Occipital lobe (tissue), 2 donors: ENCODE data around the gene SRXN1. TPM values are rescaled to one million over a fixed set of nuclear protein-coding genes. Genes with fewer than 3 reads are reported as not detected.

Experiments used
- DNase-seq: peaks from one replicate; lab custom pipeline; 2025; lab: John Stamatoyannopoulos, UW
- total RNA-seq: library from RNA; depleted of rRNA; stranded (reverse); fragments of >200 nt; gene quantifications from one replicate; pipeline ENCODE4 v1.2.3, GENCODE V29; 2014

SRXN1 gene
- total RNA-seq, 1 donor from 2014 or later, result 11.5 TPM

DNA sequence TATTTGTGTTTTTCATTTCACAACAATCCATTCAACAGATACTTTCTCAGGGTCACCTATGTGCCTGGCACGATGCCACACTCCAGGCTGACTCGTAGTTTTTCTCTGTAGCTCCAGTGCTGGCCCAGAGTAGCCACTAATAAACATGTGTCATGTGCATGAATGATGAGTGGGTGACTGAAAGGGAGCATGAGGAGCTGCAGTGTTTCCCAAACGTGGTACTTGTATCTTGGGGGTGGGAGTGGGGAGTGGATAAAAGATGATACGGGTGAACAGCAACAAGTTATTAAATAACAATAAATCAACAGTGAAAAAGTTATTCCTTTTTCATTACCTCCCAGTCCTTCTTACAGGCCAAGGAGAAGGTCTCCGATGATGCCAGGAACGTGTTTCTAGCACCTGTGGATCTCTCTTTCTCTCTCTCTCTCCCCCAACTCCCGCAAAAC is 17.1 kb downstream of the SRXN1 start:
- no peak for DNase-seq

DNA sequence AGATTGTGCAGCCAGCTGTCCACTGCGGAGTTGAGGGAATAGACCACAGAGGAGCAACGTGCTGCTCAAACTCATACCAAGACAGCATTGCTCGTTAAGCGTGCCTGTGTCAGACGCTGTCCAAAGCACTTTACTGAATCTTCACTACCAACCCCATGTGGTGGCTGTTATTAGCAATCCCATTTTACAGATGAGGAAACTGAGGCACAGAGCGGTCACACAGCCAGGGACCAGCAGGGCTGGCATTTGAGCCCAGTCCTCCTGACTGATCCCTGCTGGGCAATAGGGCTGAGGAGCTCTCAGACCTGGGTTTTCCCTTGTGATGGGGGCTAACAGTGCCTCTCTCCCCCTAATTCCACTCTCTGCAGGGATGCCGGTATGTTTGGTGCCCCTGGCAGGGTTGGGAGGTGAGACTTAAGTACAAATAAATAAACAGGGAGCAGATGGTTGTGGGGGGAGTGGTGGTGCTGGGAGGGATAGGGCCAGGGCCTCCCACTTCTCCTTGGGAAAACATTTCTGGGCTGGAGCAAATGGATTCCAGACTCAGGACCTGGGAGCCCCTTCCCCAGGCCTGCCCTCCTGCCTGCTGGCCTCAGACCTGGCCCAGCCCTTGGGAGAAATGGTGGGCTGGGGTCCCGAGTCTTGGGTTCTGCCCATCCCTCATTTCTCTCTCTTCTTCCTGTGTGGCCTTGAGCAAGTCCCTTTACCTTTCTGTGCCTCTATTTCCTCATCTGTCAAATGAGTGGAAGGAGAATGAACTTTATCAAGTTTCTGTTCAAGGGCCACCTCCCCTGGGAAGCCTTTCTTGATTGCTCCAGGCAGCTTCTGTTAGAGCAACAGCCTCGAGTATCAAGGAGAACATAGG is 17.7 kb downstream of the SRXN1 start:
- DNase-seq, result no peak

DNA sequence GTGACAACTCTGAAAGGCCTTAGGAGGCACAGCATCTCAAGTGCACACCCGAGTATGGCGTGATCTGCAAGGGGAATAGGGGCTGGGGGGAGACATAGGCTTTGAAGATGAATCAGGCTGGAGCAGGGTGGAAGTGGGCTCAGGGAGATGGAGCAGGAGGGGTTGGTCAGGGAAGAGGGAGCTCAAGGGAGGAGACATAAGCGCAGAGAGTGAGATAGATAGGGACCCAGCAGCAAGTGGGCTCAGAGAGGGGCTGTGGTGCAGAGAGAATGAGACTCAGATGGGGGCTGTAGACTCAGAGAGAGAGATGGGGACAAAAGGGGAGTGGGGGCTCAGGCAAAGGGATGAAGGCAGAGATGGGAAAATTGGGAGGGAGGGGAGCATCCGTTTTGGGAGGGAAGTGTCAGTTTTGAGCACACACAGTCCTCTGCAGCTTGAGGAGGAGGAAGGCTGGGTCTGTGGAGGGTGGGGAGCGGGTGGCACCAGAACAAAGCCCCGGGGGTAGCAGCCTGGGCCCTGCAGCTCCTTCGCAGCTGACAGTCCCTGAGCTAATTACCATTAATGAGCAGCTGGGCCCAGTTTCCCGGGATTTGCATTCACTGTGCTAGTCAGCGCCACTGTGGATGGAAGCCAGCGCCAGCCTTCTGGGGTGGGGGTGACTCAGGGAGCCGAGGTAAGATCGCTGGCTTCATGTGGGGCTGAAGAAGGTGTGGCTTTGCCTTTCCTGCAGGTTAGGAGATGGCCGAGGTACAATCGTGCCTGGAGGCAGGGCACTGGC is 18.7 kb downstream of the SRXN1 start:
- peak; percentile 36 for DNase-seq

DNA sequence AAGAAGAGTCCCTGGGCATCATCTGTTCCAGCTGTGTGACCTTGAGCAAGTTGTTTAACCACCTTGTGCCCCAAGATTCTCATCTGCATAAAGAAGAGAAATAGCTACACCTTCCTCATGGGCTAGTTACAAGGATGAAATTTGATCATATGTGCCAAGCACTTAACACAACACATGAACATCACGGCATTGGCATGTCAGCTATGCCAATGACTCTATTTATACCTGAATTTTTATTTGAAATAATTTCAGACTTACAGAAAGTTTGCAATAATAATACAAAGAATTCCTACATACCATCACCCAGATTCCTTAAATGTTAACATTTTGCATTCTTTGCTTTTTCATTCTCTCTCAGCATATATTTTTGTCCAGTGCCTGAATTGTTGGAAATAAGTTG is 21.9 kb downstream of the SRXN1 start:
- DNase-seq, result no peak

DNA sequence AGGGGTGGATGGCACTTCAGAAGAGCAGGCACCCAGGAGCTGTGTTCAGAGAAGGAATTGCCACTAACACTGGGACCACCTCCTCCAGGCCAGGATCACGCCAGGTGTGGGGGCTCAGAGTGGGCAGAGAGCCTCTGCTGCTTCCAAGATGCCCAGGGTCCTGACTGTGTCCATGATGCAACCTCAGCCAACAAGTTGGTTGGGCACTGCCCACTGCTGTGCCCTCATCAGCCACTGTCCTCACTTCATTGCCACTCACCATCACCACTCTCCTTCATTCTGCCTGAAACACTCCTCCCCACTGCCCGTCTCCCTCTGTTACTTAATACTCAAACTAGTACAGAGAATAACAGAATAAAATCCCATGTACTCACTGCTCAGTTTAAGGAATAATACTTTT is 26.4 kb downstream of the SRXN1 start:
- DNase-seq, result no peak

DNA sequence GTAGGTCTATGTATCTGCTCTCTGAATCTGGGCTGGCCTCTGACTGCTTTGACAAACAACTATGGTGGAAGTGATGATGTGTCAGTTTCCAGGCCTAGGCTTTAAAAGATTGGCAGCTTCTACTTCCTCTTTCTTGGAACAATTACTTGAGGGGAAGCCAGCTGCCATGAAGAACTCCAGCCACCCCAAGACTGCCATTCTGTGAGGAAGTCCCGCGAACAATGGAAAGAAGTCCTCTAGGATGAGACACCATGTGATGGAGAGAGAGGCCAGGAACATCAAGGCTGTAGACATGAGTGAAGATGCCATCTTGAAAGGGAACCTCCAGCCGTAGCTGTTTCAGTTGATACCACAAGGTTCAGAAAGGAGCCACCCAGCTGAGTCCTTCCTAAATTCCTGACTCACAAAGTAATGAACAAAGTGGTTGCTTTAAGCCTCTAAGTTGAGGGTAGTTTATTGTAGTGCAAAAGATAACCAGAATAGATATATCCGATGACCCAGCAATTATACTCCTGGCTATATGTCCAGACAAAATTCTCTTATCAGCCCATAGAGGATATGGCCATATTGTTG is 27.6 kb downstream of the SRXN1 start:
- DNase-seq, result no peak

DNA sequence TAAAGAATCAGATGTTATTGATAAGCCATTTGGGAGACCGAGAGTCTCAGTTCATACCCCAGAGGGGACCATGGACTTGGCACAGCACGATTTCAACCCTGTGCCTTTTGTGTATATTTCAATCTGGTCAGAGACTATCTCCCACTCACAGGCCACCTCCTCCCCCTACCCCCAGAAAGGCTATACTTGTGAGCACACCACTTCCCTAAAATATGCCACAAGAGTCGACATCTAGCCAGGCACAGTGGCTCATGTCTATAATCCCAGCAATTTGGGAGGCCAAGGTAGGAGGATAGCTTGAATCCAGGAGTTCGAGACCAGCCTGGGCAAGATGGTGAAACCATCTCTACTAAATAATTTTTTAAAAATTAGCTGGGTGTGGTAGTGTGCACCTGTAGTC is 29.3 kb downstream of the SRXN1 start:
- DNase-seq, result no peak

DNA sequence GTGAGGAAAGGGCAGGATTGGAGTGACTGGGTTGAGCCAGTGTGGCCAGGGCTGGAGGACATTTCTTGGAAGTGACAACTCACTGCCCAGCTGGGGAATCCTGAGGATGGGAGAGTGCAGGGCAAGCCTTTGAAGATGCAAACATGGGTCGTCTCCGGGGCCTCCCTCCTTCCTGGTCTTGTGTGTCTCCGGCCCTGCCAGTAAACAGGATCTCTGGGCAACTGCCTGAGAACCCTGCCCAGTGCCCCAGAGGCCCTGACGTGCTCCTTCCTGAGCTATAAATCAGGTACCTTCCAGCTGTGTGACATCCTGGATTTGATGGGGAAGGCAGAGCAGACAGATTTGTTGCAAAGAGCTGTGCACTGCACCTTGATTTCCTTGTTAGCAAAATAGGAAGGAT is 30.0 kb downstream of the SRXN1 start:
- DNase-seq, result no peak

DNA sequence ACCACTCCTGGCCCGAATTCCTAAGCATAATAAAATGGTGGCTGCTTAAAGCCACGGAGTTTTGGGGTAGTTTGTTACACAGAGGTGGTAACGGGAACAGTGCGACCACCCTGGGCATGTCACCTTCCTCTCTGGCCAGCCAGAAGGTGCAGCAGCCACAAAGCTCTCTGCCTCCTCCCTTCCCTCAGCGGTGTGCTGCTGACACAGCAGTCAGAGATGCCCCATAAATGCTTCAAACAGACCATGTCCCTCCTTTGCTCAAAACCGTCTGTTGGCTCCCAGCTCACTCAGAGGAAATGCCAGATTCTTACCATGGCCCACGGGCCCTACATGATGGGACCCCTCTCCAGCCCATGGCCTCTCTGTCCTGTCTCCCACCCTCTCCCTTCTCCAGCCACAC is 30.8 kb downstream of the SRXN1 start:
- no peak for DNase-seq

DNA sequence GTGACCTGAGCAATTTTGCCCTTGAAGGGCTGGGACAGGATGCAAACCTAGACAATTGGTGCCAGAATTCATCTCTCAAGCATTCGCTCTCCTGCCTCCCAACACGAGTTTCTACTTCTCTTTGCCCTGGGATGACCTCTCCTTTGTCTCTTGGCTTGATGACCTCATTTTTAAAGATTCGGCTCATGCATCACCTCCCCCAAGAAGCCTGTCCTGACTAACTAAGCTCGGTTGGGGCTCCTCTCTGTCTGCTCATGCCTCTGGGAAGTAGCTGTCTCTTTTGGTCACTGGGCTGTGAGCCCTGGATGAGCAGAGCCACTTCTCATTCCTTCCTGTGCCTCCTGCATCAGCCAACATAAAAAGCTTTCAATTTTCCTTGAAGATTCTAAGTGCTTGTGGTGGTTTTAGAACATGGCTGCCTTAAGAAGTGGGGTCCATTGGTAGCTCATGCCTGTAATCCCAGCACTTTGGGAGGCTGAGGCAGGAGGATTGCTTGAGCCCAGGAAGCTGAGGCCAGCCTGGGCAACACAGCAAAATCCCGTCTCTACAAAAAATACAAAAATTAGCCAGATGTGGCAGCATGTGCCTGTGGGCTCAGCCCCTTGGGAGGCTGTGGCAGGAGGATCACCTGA is 31.8 kb downstream of the SRXN1 start:
- no peak for DNase-seq

DNA sequence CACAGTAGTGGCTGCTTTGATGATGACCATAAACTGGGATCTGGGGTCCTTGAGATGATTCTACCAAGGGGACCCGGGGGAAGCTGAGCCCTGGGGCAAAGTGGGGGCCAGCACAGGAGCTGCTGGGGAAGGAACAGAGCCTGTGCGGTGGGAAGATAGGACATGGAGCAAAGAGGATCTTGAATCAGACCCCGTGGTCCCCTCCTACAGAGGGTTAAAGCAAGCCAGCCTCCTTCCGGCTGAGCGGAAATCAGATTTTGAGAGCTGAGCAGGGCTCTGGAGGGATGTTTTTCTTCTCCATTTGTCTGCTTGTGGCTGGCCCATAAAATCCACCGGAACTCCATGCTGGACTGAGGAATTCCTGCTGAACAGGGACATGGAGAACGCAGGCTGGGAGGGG is 32.8 kb downstream of the SRXN1 start:
- no peak for DNase-seq

DNA sequence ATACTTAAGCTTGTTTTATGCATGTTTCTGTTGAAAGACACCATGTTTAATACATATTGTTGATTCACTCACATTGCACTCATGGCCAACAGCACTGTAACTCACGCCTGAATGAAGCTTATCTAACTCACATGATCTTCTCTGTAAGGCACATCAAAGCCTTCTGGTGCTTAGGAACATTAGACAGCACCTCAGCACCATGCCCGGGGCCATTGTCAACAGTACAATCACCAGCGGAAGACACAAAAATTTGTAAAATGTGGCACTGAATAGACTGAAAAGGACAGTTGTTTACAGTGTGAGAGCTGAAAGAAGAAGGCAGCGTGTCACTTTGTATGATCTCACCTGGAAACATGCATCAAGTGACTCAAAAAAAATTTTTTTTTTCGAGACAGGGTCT is 34.0 kb downstream of the SRXN1 start:
- DNase-seq, result no peak

DNA sequence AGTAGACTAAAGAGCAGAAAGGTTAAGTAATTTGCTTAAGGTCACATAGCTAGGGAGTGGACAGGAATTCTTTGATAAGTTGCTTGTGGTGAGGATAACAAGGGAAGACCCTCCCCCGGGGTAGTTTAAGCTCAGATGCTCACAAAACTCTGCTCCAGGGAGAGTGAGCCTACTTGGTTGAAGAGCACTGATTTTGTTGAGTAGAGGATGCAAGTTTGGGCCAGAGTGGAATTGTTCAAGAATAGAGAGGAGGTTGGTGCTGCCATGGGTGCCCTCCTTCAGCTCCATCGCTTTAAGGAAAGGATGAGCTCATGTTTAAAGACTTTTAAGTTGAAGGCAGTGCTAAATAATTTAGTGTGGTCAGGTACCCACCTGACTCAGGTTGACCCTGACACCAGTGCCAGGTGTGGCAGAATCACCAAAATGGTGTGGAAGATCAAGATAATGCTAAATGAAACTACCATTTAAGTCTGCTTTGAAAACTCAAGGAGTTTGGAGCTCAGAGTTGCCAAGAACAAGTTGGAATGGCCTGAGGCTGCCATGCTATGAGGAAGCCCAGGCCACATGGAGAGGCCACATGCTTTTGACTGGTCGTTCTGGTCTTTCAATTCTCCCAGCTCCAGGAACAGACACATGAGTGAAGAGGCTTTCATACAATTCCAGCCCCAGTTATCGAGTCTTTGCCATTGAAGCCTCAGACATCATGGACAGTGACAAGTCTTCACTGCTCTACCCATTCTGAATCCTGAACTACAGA is 34.9 kb downstream of the SRXN1 start:
- no peak for DNase-seq

DNA sequence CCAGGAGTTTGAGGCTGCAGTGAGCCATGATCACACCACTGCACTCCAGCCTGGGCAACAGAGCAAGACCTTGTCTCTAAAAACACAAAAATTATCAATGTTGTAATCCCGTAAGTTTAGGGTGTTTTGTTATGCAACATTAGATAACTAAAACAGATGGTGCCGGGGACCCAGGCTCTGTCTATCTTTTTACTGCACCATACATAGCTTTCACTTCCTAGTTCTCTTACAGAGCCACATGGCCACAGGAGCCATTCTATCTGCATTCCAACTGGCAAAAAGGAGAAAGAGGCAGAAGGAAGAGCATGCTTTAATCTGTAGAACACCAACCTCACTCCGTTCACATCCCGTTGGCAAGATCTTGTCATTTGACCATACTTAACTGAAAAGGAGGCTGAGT is 37.5 kb downstream of the SRXN1 start:
- no peak for DNase-seq

DNA sequence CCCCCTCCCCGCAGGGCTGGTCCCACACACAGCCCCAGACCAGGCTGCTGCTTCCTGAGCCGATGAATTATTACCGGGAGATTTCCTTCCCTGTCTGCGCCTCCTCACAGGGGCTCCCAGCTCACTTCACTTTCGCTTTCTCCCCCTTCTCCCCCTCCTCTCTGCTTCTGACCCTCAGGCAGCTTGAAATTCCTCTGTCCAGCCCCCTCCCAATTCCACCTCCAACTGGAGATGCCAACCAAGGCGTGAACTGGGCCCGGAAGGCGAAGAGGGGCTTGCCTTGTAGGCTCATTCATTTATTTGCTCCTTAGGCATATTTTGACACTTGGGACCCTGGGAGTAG is 41.2 kb downstream of the SRXN1 start:
- no peak for DNase-seq

DNA sequence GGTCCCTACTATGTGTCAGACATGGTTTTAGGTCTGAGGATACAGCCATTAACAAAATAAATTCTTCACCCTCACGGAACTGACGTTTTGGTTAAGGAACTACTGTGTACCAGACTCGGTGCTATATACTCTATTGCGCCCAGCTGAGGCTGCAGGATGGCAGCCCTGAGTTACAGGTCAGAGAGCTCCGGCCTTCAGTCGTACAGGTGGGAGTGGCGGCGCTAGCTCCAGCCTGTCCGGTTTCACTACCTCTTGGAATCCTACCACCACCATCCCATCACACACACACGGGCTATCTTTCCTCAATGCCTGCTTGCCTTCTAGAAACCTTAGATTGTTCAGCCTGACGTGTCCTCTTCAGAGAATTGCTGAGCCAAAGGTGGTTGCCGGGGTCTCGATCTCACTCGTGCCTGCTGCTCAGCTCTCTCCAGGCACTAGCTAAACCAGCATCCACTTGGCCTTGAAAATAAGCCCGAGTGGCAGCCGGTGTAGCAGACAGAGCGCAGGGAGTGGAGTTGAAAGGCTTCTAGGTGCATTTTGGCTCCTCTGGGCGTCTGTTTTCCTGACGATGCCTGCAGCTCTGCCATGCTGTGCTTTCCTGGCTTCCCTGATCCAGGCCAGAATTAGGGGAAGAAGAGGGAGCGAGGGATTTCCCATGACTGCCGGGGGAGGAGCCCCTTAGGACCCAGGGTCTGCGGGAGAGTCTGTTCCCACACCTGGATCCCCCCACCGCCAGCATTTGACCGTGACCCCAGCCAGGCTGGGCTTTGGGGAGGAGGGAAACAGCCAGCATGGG is 41.8 kb downstream of the SRXN1 start:
- no peak for DNase-seq

DNA sequence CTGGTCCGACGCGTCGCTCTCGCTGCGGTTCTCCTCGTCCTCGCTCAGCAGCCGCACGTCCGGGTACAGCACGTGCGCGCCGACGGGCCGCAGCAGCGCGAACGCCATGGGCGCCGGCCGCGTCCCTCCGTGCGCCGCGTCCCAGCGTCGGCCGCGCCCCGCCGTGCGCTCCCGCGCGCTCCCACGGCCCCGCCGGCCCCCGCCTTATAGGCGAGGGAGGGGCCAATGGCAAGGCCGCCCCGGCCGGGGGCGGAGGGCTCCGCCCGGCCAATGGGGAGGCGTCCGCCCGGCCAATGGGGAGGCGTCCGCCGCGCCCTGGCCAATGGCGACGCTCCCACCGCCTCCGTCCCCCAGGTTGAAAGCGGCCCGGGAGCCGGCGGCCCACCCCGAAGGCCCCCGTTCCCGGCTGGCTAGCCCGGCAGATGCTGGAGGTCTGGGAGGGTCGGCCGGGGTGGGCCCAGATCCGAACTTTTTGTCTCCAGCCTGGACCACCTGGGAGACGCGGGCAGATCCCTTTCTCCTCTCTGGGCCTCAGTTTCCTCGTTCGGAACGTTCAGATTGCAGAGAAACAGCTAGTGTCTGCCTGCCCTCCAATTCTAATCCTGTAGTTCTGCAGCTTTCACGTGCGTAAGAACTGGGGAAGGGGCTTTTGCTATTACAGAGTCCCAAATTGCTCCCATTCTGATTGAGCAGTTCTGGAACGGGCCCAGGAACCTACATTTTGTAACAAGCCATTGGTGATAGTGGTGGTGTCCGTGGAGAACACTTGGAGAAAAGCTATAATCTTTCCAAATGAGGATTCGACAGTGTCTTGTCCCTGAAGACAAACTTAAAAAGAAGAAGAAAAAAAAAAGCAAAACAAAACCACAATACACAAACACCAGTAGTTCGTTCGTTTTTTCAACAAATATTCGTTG is 42.6 kb downstream of the SRXN1 start, which contains the start of gene TCF15:
TSS of gene TCF15 (minus strand) at position 180 of the 917 bp plus-strand sequence. CDS start at position 108, 72 bp downstream.
- DNase-seq, result no peak

DNA sequence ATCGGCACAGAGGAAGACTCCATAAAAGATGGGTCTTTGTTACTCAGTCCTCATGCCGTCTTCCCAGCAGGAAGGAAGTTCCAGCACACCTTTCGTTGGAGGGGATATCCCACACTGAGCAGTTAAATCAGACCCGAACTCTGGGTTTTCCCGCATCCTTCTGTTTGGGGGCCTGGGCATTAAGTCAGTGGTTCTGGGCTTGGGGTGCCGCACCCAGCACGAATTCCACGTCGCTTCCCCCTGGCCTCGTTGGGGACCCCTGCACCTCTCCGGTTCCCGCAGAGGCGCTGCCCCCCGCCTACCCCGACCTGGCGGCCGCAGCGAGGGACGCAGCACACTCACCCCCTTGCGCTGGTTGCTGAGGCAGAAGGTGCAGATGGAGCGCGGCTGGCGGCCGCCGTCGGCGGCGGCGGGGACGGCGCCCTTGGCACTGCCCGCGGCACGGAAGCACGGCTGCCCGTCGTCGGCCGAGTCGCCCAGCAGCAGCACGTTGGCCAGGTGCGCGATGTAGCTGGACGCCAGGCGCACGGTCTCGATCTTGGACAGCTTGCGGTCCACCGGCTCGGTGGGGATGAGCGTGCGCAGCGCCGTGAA is 43.5 kb downstream of the SRXN1 start:
- DNase-seq, result no peak

DNA sequence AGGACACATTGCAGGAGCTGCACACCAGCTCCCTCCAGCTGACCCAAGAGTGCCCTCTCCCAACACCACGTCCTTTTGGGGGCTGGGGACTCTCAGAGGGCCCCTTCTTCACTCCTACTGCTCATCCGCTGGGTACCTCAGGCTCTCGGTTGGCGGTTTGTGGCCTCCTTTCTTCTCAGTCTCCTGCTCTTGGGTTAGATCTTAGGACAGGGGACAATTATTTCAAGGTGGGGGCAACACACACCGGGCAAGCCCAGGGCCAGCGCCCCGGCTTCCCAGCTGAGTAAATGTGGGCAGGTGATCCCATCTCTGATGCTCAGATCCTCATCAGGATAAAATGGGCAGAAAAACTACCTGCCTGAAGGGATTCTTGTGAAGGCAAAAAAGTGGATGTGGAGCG is 44.0 kb downstream of the SRXN1 start:
- no peak for DNase-seq
